ENCODE data around the gene PAPOLB.

- TF ChIP-seq TAF1 (IDR thresholded peaks at IDR 0.05; ENCODE audit: low read depth) (no peak), EZH2 (IDR thresholded peaks at IDR 0.05; ENCODE audit: borderline replicate concordance, insufficient read depth, low read length, poor library complexity, severe bottlenecking) (no peak), CTCF (IDR thresholded peaks at IDR 0.05; ENCODE audit: poor library complexity, severe bottlenecking) (no peak), POLR2AphosphoS5 (IDR thresholded peaks at IDR 0.05) (peak; percentile 5)
These were observed 47.4 kb downstream of the PAPOLB start for GRCh38 chr7:4814433-4814832.

Measured in neural cell (in vitro differentiated cells).